H9 (cell line): Measurements from ENCODE around the gene DPY19L3. TPM values are rescaled to one million over a fixed set of nuclear protein-coding genes. Genes with fewer than 3 reads are reported as not detected.
A peak's percentile ranks its signal among the peaks of the same experiment; 100 is the strongest.
"Not testable (repeated sequence)": the region's sequence is repeated elsewhere in the genome, so short reads cannot be mapped to it uniquely, and the experiment has no call there.

Source experiments
- DNase-seq: peaks from one replicate; pipeline ENCODE4 v3.0.0-alpha.2; 2017
- H2AFZ ChIP-seq: one replicate; pipeline ENCODE4 v1.6.1; 2013; ENCODE audit warnings: mild to moderate bottlenecking, low read length, control low read depth, moderate library complexity
- H2AK5ac ChIP-seq: 2 replicates; pipeline ENCODE4 v1.6.1; 2013; ENCODE audit warnings: low read length, control low read depth, mixed read lengths; ENCODE audit not compliant: insufficient read length
- H2BK120ac ChIP-seq: one replicate; pipeline ENCODE4 v1.6.1; 2013; ENCODE audit warnings: low read depth, mild to moderate bottlenecking, low read length, control low read depth, inconsistent platforms; ENCODE audit not compliant: poor library complexity, severe bottlenecking
- H2BK12ac ChIP-seq: 2 replicates; pipeline ENCODE4 v1.6.1; 2013; ENCODE audit warnings: low read length, control low read depth, mixed read lengths, low read depth; ENCODE audit not compliant: insufficient read length
- H2BK15ac ChIP-seq: 2 replicates; pipeline ENCODE4 v1.6.1; 2013; ENCODE audit warnings: low read depth, low read length, control low read depth
- H2BK20ac ChIP-seq: one replicate; pipeline ENCODE4 v1.6.1; 2013; ENCODE audit warnings: low read depth, mild to moderate bottlenecking, low read length, control low read depth, inconsistent platforms; ENCODE audit not compliant: poor library complexity, severe bottlenecking
- H2BK5ac ChIP-seq: 2 replicates; pipeline ENCODE4 v1.6.1; 2013; ENCODE audit warnings: low read length, control low read depth, mixed read lengths; ENCODE audit not compliant: insufficient read length
- H3K14ac ChIP-seq: 2 replicates; pipeline ENCODE4 v1.6.1; 2013; ENCODE audit warnings: low read length, control low read depth; ENCODE audit not compliant: insufficient read depth
- H3K18ac ChIP-seq: 2 replicates; pipeline ENCODE4 v1.6.1; 2013; ENCODE audit warnings: low read depth, mild to moderate bottlenecking, mixed read lengths, low read length, control low read depth; ENCODE audit not compliant: insufficient read length
- H3K23ac ChIP-seq: 2 replicates; pipeline ENCODE4 v1.6.1; 2013; ENCODE audit warnings: low read length, control low read depth, mixed read lengths, low read depth; ENCODE audit not compliant: insufficient read length
- H3K23me2 ChIP-seq: 2 replicates; pipeline ENCODE4 v1.6.1; 2013; ENCODE audit warnings: low read depth, mild to moderate bottlenecking, mixed read lengths, low read length, control low read depth; ENCODE audit not compliant: insufficient read length, poor library complexity, severe bottlenecking
- H3K27ac ChIP-seq: 2 replicates; pipeline ENCODE4 v1.5.1; 2013; ENCODE audit warnings: low read length, control low read depth, mixed read lengths, low read depth; ENCODE audit not compliant: insufficient read length
- H3K27me3 ChIP-seq: 2 replicates; pipeline ENCODE4 v1.6.1; 2013; ENCODE audit warnings: low read length, control low read depth, inconsistent platforms; ENCODE audit not compliant: insufficient read depth
- H3K4ac ChIP-seq: 2 replicates; pipeline ENCODE4 v1.6.1; 2013; ENCODE audit warnings: low read depth, mild to moderate bottlenecking, control low read depth, inconsistent platforms, low read length, moderate library complexity
- H3K4me1 ChIP-seq: 2 replicates; pipeline ENCODE4 v1.6.1; 2013; ENCODE audit warnings: low read length, control low read depth, inconsistent platforms; ENCODE audit not compliant: insufficient read depth
- H3K4me2 ChIP-seq: 2 replicates; pipeline ENCODE4 v1.6.1; 2013; ENCODE audit warnings: low read length, control low read depth, mixed read lengths; ENCODE audit not compliant: insufficient read length, insufficient read depth
- H3K56ac ChIP-seq: 2 replicates; pipeline ENCODE4 v1.6.1; 2013; ENCODE audit warnings: low read depth, mild to moderate bottlenecking, mixed read lengths, low read length, control low read depth; ENCODE audit not compliant: insufficient read length
- H3K79me1 ChIP-seq: 2 replicates; pipeline ENCODE4 v1.6.1; 2013; ENCODE audit warnings: low read depth, mild to moderate bottlenecking, moderate library complexity, low read length, control low read depth, inconsistent platforms; ENCODE audit not compliant: insufficient read depth, poor library complexity, severe bottlenecking
- H3K79me2 ChIP-seq: 2 replicates; pipeline ENCODE4 v1.6.1; 2013; ENCODE audit warnings: low read length, control low read depth, inconsistent platforms; ENCODE audit not compliant: insufficient read depth
- H3K9ac ChIP-seq: 2 replicates; pipeline ENCODE4 v1.6.1; 2013; ENCODE audit warnings: low read length, control low read depth, mixed read lengths; ENCODE audit not compliant: insufficient read length; ENCODE audit errors: extremely low read depth
- H3K9me3 ChIP-seq: one replicate; pipeline ENCODE4 v1.6.1; 2013; ENCODE audit warnings: low read depth, low read length, inconsistent platforms; ENCODE audit not compliant: control insufficient read depth
- H3T11ph ChIP-seq: one replicate; pipeline ENCODE4 v1.6.1; 2013; ENCODE audit warnings: mild to moderate bottlenecking, low read length, control low read depth, inconsistent platforms
- H4K20me1 ChIP-seq: one replicate; pipeline ENCODE4 v1.6.1; 2013; ENCODE audit not compliant: control insufficient read depth, insufficient read length, insufficient read depth
- H4K5ac ChIP-seq: 2 replicates; pipeline ENCODE4 v1.6.1; 2013; ENCODE audit warnings: low read depth, mild to moderate bottlenecking, mixed read lengths, low read length, control low read depth; ENCODE audit not compliant: insufficient read length
- H4K8ac ChIP-seq: replicated peaks from 2 replicates; pipeline ENCODE4 v1.6.1; 2013; ENCODE audit warnings: low read length, control low read depth, mixed read lengths, low read depth; ENCODE audit not compliant: insufficient read length
- H4K91ac ChIP-seq: 2 replicates; pipeline ENCODE4 v1.6.1; 2013; ENCODE audit warnings: low read depth, mild to moderate bottlenecking, moderate library complexity, mixed read lengths, low read length, control low read depth; ENCODE audit not compliant: insufficient read length
- H3K27ac Mint-ChIP-seq, 3 experiments: 2 replicates in 2 of 3; 3 replicates in 1 of 3; pipeline ENCODE4 v1.8.0; 2020 to 2021; ENCODE audit warnings: mixed read lengths in 3 of 3, mild to moderate bottlenecking in 1 of 3, moderate library complexity in 1 of 3
- H3K27me3 Mint-ChIP-seq: 2 replicates; pipeline ENCODE4 v1.8.0; 2021; ENCODE audit warnings: low read depth, mild to moderate bottlenecking, moderate library complexity, mixed read lengths
- H3K36me3 Mint-ChIP-seq, 3 experiments: 2 replicates in 2 of 3; 3 replicates in 1 of 3; pipeline ENCODE4 v1.8.0; 2020 to 2021; ENCODE audit warnings: low read depth in 3 of 3, mixed read lengths in 3 of 3; ENCODE audit not compliant: insufficient read depth in 1 of 3
- H3K4me1 Mint-ChIP-seq, 2 experiments: 2 replicates each; pipeline ENCODE4 v1.8.0; 2020; ENCODE audit warnings: mixed read lengths in 2 of 2
- H3K4me3 Mint-ChIP-seq, 2 experiments: 2 replicates in 1 of 2; 3 replicates in 1 of 2; pipeline ENCODE4 v1.8.0; 2020 to 2021; ENCODE audit warnings: mild to moderate bottlenecking in 2 of 2, mixed read lengths in 2 of 2, moderate library complexity in 1 of 2
- H3K9me3 Mint-ChIP-seq, 2 experiments: 2 replicates in 1 of 2; 3 replicates in 1 of 2; pipeline ENCODE4 v1.8.0; 2020; ENCODE audit warnings: mild to moderate bottlenecking in 2 of 2, mixed read lengths in 2 of 2, moderate library complexity in 1 of 2
- WGBS: extraction: QIAGEN DNeasy Blood & Tissue Kit; methylation state at CpG from one replicate; pipeline ENCODE4 v1.1.7; 2013; ENCODE audit warnings: missing lambda C conversion rate, low lambda C conversion rate, mixed read lengths; ENCODE audit not compliant: insufficient read length; ENCODE audit errors: extremely low coverage; 5-methylcytosine and 5-hydroxymethylcytosine counted together
- total RNA-seq: library from RNA; stranded (reverse); gene quantifications from 2 replicates; pipeline ENCODE4 v1.2.1, GENCODE V29; 2021
- TF ChIP-seq, protein P1 (sequence below): fragments of 200-600 bp; sonication (generic); conservative IDR thresholded peaks from 3 replicates; pipeline ENCODE4 v1.8.0; 2021; ENCODE audit warnings: antibody characterized with exemption, mild to moderate bottlenecking

Gene DPY19L3
- total RNA-seq, 1 experiment from 2014 or later: 54.5 TPM

DNA sequence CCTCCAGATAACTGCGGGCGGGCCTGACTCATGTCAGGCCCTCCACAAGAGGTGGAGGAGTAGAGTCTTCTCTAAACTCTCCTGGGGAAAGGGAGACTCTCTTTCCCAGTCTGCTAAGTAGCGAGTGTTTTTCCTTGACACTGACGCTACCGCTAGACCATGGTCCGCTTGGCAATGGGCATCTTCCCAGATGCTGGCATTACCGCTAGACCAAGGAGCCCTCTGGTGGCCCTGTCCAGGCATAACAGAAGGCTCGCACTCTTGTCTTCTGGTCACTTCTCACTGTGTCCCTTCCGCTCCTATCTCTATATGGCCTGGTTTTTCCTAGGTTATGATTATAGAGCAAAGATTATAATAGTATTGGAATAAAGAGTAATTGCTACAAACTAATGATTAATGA is 28.5 kb upstream of the DPY19L3 start:
- WGBS: no CpG with 5 or more reads among the region's 9 CpGs
- H3K4me1 Mint-ChIP-seq: not testable (repeated sequence)

More for the DNA sequence above, 28.5 kb upstream of the DPY19L3 start:
- not testable (repeated sequence) for H2BK12ac ChIP-seq, H3K27ac Mint-ChIP-seq, H3K18ac ChIP-seq, H3T11ph ChIP-seq, H3K14ac ChIP-seq, H3K79me2 ChIP-seq, H2BK15ac ChIP-seq, H3K4ac ChIP-seq, H2BK20ac ChIP-seq, H3K56ac ChIP-seq, H3K4me2 ChIP-seq, H4K5ac ChIP-seq, H4K8ac ChIP-seq, H3K27ac ChIP-seq, H3K27me3 ChIP-seq, H3K9me3 ChIP-seq, H2AK5ac ChIP-seq, H3K23me2 ChIP-seq, H4K91ac ChIP-seq, H2AFZ ChIP-seq, H2BK5ac ChIP-seq, H3K4me3 Mint-ChIP-seq, H3K9ac ChIP-seq, H3K23ac ChIP-seq, H2BK120ac ChIP-seq, H3K27me3 Mint-ChIP-seq, H3K9me3 Mint-ChIP-seq, H3K79me1 ChIP-seq, H4K20me1 ChIP-seq, H3K4me1 ChIP-seq
- TF ChIP-seq, protein P1, sequence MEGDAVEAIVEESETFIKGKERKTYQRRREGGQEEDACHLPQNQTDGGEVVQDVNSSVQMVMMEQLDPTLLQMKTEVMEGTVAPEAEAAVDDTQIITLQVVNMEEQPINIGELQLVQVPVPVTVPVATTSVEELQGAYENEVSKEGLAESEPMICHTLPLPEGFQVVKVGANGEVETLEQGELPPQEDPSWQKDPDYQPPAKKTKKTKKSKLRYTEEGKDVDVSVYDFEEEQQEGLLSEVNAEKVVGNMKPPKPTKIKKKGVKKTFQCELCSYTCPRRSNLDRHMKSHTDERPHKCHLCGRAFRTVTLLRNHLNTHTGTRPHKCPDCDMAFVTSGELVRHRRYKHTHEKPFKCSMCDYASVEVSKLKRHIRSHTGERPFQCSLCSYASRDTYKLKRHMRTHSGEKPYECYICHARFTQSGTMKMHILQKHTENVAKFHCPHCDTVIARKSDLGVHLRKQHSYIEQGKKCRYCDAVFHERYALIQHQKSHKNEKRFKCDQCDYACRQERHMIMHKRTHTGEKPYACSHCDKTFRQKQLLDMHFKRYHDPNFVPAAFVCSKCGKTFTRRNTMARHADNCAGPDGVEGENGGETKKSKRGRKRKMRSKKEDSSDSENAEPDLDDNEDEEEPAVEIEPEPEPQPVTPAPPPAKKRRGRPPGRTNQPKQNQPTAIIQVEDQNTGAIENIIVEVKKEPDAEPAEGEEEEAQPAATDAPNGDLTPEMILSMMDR: peak; percentile 74
- DNase-seq: peak; percentile 33
- peaks cover 35 to 70% (median 67%) of the 10 kb centered on the region in 3 experiments for H3K36me3 Mint-ChIP-seq
